HepG2 (cell line): ENCODE measurements around the gene CS. TPM values are rescaled to one million over a fixed set of nuclear protein-coding genes. Genes with fewer than 3 reads are reported as not detected.
A peak's percentile ranks its signal among the peaks of the same experiment; 100 is the strongest.

Source experiments
- ATAC-seq: fragments of 200-7000 bp; cut with Tn5 transposase; 3 replicates; pipeline ENCODE4 v1.9.1; 2020; ENCODE audit warnings: mild to moderate bottlenecking, moderate library complexity
- BruUV-seq: library from RNA; stranded (reverse); fragments of 400-500 nt; replicated peaks from 2 replicates; lab custom pipeline; 2021; lab: Mats Ljungman, UMichigan
- CTCF ChIA-PET: fragments of 300-600 bp; formaldehyde crosslinking; extraction: SDS; loops from one replicate; lab custom pipeline; 2021; ENCODE audit warnings: low total read pairs, inconsistent platforms, low intra/inter-chr PET ratio; lab: Yijun Ruan, JAX
- POLR2A ChIA-PET: fragments of 350-600 bp; sonication (Branson Sonifier 250); formaldehyde crosslinking; loops from one replicate; lab custom pipeline; 2020; ENCODE audit warnings: antibody characterized with exemption, inconsistent platforms; lab: Yijun Ruan, JAX
- DNase-seq: peaks from one replicate; pipeline ENCODE4 v3.0.0-alpha.2; 2015; ENCODE audit warnings: low spot score
- FAIRE-seq: peaks from 3 replicates; lab custom pipeline; 2011; peaks lifted over from hg19 to GRCh38; lab: Jason Lieb, UNC
- H2AFZ ChIP-seq: one replicate; pipeline ENCODE4 v1.6.1; 2011; ENCODE audit warnings: low read length, inconsistent platforms
- H3K27ac ChIP-seq: fragments of 300-600 bp; 3 replicates; pipeline ENCODE4 v1.8.0; 2011; ENCODE audit warnings: mixed run types, mild to moderate bottlenecking, mixed read lengths, low read length, inconsistent platforms; ENCODE audit not compliant: insufficient read depth; ENCODE audit errors: extremely low read length
- H3K27me3 ChIP-seq, 2 experiments: fragments of 200-600 bp in 1 of 2; 2 replicates in 1 of 2; 3 replicates in 1 of 2; pipeline versions ENCODE4 v1.6.0 to v1.8.0; 2011; ENCODE audit warnings: low read length in 2 of 2, mild to moderate bottlenecking in 2 of 2, moderate library complexity in 2 of 2, inconsistent platforms in 1 of 2; ENCODE audit not compliant: insufficient read depth in 2 of 2, control insufficient read depth in 1 of 2
- H3K36me3 ChIP-seq, 2 experiments: fragments of 200-600 bp in 1 of 2; replicated peaks in 1 of 2; 2 replicates in 1 of 2; 3 replicates in 1 of 2; pipeline versions ENCODE4 v1.5.1 to v1.8.0; 2011; ENCODE audit warnings: low read length in 2 of 2, inconsistent platforms in 1 of 2; ENCODE audit not compliant: insufficient read depth in 2 of 2, control insufficient read depth in 1 of 2
- H3K4me1 ChIP-seq: 2 replicates; pipeline ENCODE4 v1.5.1; 2012; ENCODE audit warnings: low read length, inconsistent platforms; ENCODE audit not compliant: insufficient read depth
- H3K4me2 ChIP-seq: 2 replicates; pipeline ENCODE4 v1.6.0; 2011; ENCODE audit warnings: low read depth, low read length, inconsistent platforms
- H3K4me3 ChIP-seq, 3 experiments: fragments of 200-600 bp in 1 of 3; sonication (generic), shearing (Covaris generic) in 1 of 3; replicated peaks in 1 of 3; 2 replicates each; pipeline ENCODE4 v1.5.1; 2011 to 2016; ENCODE audit warnings: low read length in 3 of 3, inconsistent platforms in 2 of 3, low read depth in 2 of 3, mild to moderate bottlenecking in 2 of 3, control low read depth in 1 of 3, mixed read lengths in 1 of 3; ENCODE audit not compliant: insufficient read depth in 1 of 3
- H3K79me2 ChIP-seq: one replicate; pipeline ENCODE4 v1.6.1; 2011; ENCODE audit warnings: low read length, inconsistent platforms; ENCODE audit not compliant: insufficient read depth
- H3K9ac ChIP-seq: 2 replicates; pipeline ENCODE4 v1.6.0; 2011; ENCODE audit warnings: mild to moderate bottlenecking, low read depth, low read length, inconsistent platforms; ENCODE audit not compliant: insufficient read depth
- H3K9me3 ChIP-seq: 2 replicates; pipeline ENCODE4 v1.5.1; 2012; ENCODE audit warnings: mild to moderate bottlenecking, low read length
- H4K20me1 ChIP-seq: 2 replicates; pipeline ENCODE4 v1.6.0; 2011; ENCODE audit warnings: inconsistent platforms, mild to moderate bottlenecking, low read length, moderate library complexity; ENCODE audit not compliant: insufficient read depth
- CAMTA2 ChIP-seq: sonication (generic); formaldehyde crosslinking; IDR thresholded peaks from 2 replicates; pipeline ENCODE4 v1.4.0; 2020; ENCODE audit warnings: mild to moderate bottlenecking, missing genetic modification reagents, borderline replicate concordance
- FOXM1 ChIP-seq: sonication (generic); formaldehyde crosslinking; IDR thresholded peaks from 2 replicates; pipeline ENCODE4 v1.5.0; 2020; ENCODE audit warnings: missing genetic modification reagents
- GLI4 ChIP-seq: sonication (generic); formaldehyde crosslinking; IDR thresholded peaks from 2 replicates; pipeline ENCODE4 v1.5.1; 2020; ENCODE audit warnings: missing genetic modification reagents, mild to moderate bottlenecking, moderate library complexity, borderline replicate concordance
- HNRNPLL ChIP-seq: fragments of 200-400 bp; formaldehyde crosslinking; IDR thresholded peaks from 2 replicates; pipeline ENCODE4 v1.6.1; 2017; ENCODE audit warnings: mild to moderate bottlenecking, low read depth, low read length; ENCODE audit not compliant: poor library complexity, severe bottlenecking
- KLF12 ChIP-seq: sonication (generic); formaldehyde crosslinking; IDR thresholded peaks from 2 replicates; pipeline ENCODE4 v1.4.0; 2020; ENCODE audit warnings: missing genetic modification reagents, borderline replicate concordance
- KLF9 ChIP-seq: IDR thresholded peaks from 2 replicates; pipeline ENCODE4 v1.6.1; 2016; ENCODE audit warnings: low read depth
- NFIC ChIP-seq: IDR thresholded peaks from 2 replicates; pipeline ENCODE4 v1.6.1; 2012; ENCODE audit warnings: mild to moderate bottlenecking, low read length, inconsistent platforms
- NFKBIZ ChIP-seq: IDR thresholded peaks from 2 replicates; pipeline ENCODE4 v1.6.1; 2018; ENCODE audit warnings: missing genetic modification reagents, missing compliant biosample characterization
- POGK ChIP-seq: sonication (generic); formaldehyde crosslinking; conservative IDR thresholded peaks from 2 replicates; pipeline ENCODE4 v1.8.0; 2022; ENCODE audit warnings: mild to moderate bottlenecking, moderate library complexity, missing genetic modification reagents
- RBAK ChIP-seq: sonication (generic); formaldehyde crosslinking; IDR thresholded peaks from 2 replicates; pipeline ENCODE4 v1.5.1; 2020; ENCODE audit warnings: mild to moderate bottlenecking, missing genetic modification reagents
- SMC3 ChIP-seq: IDR thresholded peaks from 2 replicates; pipeline ENCODE4 v1.6.1; 2011; ENCODE audit warnings: low read length, improper control_type of control experiment
- SRF ChIP-seq: IDR thresholded peaks from 2 replicates; pipeline ENCODE4 v1.6.1; 2011; ENCODE audit warnings: mild to moderate bottlenecking, low read depth, low read length, moderate library complexity
- ZFP36L2 ChIP-seq: sonication (generic); formaldehyde crosslinking; IDR thresholded peaks from 2 replicates; pipeline ENCODE4 v1.4.0; 2020; ENCODE audit warnings: missing genetic modification reagents
- ZFP82 ChIP-seq: sonication (generic); formaldehyde crosslinking; IDR thresholded peaks from 2 replicates; pipeline ENCODE4 v1.5.1; 2020; ENCODE audit warnings: mild to moderate bottlenecking, missing genetic modification reagents, borderline replicate concordance
- ZNF441 ChIP-seq: sonication (generic); formaldehyde crosslinking; IDR thresholded peaks from 2 replicates; pipeline ENCODE4 v1.7.0; 2021; ENCODE audit warnings: missing genetic modification reagents, borderline replicate concordance
- ZNF607 ChIP-seq: sonication (generic); formaldehyde crosslinking; IDR thresholded peaks from 2 replicates; pipeline ENCODE4 v1.5.1; 2020; ENCODE audit warnings: missing genetic modification reagents, mild to moderate bottlenecking, borderline replicate concordance
- ZNF781 ChIP-seq: sonication (generic); formaldehyde crosslinking; IDR thresholded peaks from 2 replicates; pipeline ENCODE4 v1.5.1; 2020; ENCODE audit warnings: borderline replicate concordance, mild to moderate bottlenecking, missing genetic modification reagents; ENCODE audit errors: not compliant biosample characterization
- ZNF784 ChIP-seq: sonication (generic); formaldehyde crosslinking; IDR thresholded peaks from 2 replicates; pipeline ENCODE4 v1.5.1; 2020; ENCODE audit warnings: missing genetic modification reagents, mild to moderate bottlenecking, borderline replicate concordance
- ZNF850 ChIP-seq: sonication (generic); formaldehyde crosslinking; conservative IDR thresholded peaks from 2 replicates; pipeline ENCODE4 v1.9.0; 2021; ENCODE audit warnings: mild to moderate bottlenecking, missing genetic modification reagents
- ZNF883 ChIP-seq: sonication (generic); formaldehyde crosslinking; IDR thresholded peaks from 2 replicates; pipeline ENCODE4 v1.5.1; 2020; ENCODE audit warnings: mild to moderate bottlenecking, missing genetic modification reagents; ENCODE audit errors: not compliant biosample characterization
- ZSCAN9 ChIP-seq: IDR thresholded peaks from 2 replicates; pipeline ENCODE4 v1.6.1; 2016; ENCODE audit warnings: borderline replicate concordance
- WGBS: methylation state at CpG from one replicate; pipeline ENCODE4 v1.1.6; 2017; ENCODE audit warnings: low lambda C conversion rate; 5-methylcytosine and 5-hydroxymethylcytosine counted together
- in situ Hi-C: cut with HindIII; loops from 2 replicates; pipeline ENCODE4 v1.10.0; 2017; ENCODE audit warnings: low pct_unique_long_range_greater_than_20kb; ENCODE audit not compliant: extremely low pct_ligation_motif_present
- intact Hi-C: fragments of 100-400 bp; cut with micrococcal nuclease; formaldehyde crosslinking; loops from one replicate; pipeline ENCODE4 v1.10.0; 2022; ENCODE audit not compliant: unreplicated experiment
- polyA plus RNA-seq, 8 experiments: library from polyadenylated mRNA; depleted of rRNA in 3 of 8; stranded (reverse) in 7 of 8; unstranded in 1 of 8; fragments of >200 nt; fragmentation: Illumina TruSeq in 4 of 8; extraction: Trizol in 4 of 8; gene quantifications; 2 replicates each; pipeline versions ENCODE4 v1.2.1 to v1.2.3, GENCODE V29; 2011 to 2016; ENCODE audit warnings: low read depth in 4 of 8, missing spikeins in 1 of 8, mixed read lengths in 1 of 8; ENCODE audit not compliant: insufficient read depth in 1 of 8
- total RNA-seq, 5 experiments: library from RNA; depleted of rRNA; stranded (reverse); fragments of >200 nt; fragmentation: Illumina TruSeq; extraction: Trizol; gene quantifications; 2 replicates each; pipeline ENCODE4 v1.2.3, GENCODE V29; 2016; ENCODE audit warnings: low read depth in 1 of 5

Gene CS
- total and polyA plus RNA-seq, 2 of the 13 experiments (the other 11 are each of a cell fraction or from before 2014, with no cell fraction given), result 173 to 175 TPM

GRCh38 chr12:56299308-56299852 lies 750 bp downstream of the CS start (continued):
- TF ChIP-seq KLF12 (CRISPR knock-in tag), result no peak

GRCh38 chr12:56298828-56299227 lies 1.3 kb downstream of the CS start:
- FAIRE-seq (no peak), ATAC-seq (no peak), DNase-seq (no peak)
- Histone ChIP-seq H3K4me3 (peak overlapping the region; percentile 76 to 97 (median 94); a peak in 5 of 6 replicates), H3K27me3 (no peaks in the 10 kb centered on the region; a peak in 1 of 5 replicates), H3K36me3 (peaks cover 2 to 11% of the 10 kb centered on the region in 2 experiments; a peak in 2 of 5 replicates), H2AFZ (no peak overlapping the region), H4K20me1 (no peaks in the 10 kb centered on the region; the same call in 1 of the 2 replicates), H3K4me1 (peaks cover 74% of the 10 kb centered on the region), H3K9me3 (no peaks in the 10 kb centered on the region), H3K79me2 (peaks cover 52% of the 10 kb centered on the region), H3K27ac (peak overlapping the region; percentile 96), H3K9ac (peak overlapping the region; percentile 86), H3K4me2 (peak overlapping the region; percentile 77)
- intact Hi-C loops (no loop called here), in situ Hi-C loops (no loop called here)
- ChIA-PET CTCF (no interaction called here), POLR2A (interaction anchor here (0.8 to 2.8 kb wide), 10 partner anchors 9 to 181 kb away, joined by 3 to 16 read pairs (median 6); partner anchors contain the start of genes ANKRD52, COQ10A, ESYT1 and RNF41)
- BruUV-seq, result no TSS peak
- TF ChIP-seq GLI4 (no peak), NFIC (no peak), ZFP82 (CRISPR knock-in tag) (no peak), ZNF441 (no peak), HNRNPLL (no peak), ZNF607 (no peak), SRF (no peak), ZFP36L2 (CRISPR knock-in tag) (no peak), ZNF781 (CRISPR knock-in tag) (no peak), POGK (CRISPR knock-in tag) (no peak), NFKBIZ (no peak), KLF9 (no peak), RBAK (CRISPR knock-in tag) (no peak), FOXM1 (CRISPR knock-in tag) (no peak), ZNF784 (CRISPR knock-in tag) (no peak), CAMTA2 (no peak), ZSCAN9 (CRISPR knock-in tag) (no peak), SMC3 (no peak), ZNF850 (no peak), ZNF883 (CRISPR knock-in tag) (no peak)
- 66% methylated on average over 5 of the region's 5 CpGs for WGBS
